Measurements from ENCODE around the gene SLC11A1.

Gene SLC11A1

GRCh38 chr2:218405086-218405745 is 23.1 kb downstream of the SLC11A1 start:
- no peak for DNase-seq (ENCODE audit: low read depth)

- DNase-seq (ENCODE audit: low read depth) = no peak
These were observed 23.7 kb downstream of the SLC11A1 start for GRCh38 chr2:218405746-218406208.

GRCh38 chr2:218406209-218406948 is 24.3 kb downstream of the SLC11A1 start:
- peak; percentile 98 for DNase-seq (ENCODE audit: low read depth)

GRCh38 chr2:218406949-218407618 is 25.0 kb downstream of the SLC11A1 start:
- DNase-seq (ENCODE audit: low read depth) = peak; percentile 62

- no peak for DNase-seq (ENCODE audit: low read depth)
These were observed 25.6 kb downstream of the SLC11A1 start for GRCh38 chr2:218407717-218408116.

- no peak for DNase-seq (ENCODE audit: low read depth)
These were observed 36.2 kb downstream of the SLC11A1 start for GRCh38 chr2:218418321-218418716.

- no peak for DNase-seq (ENCODE audit: low read depth)
These were observed 36.8 kb downstream of the SLC11A1 start, which contains the start of gene VIL1 for GRCh38 chr2:218418717-218419458. Gene VIL1 (plus strand): TSS chr2:218419123. CDS start chr2:218423779, 4,656 bp downstream.

- DNase-seq (ENCODE audit: low read depth) = no peak
These were observed 37.6 kb downstream of the SLC11A1 start for GRCh38 chr2:218419630-218420216.

GRCh38 chr2:218421027-218421426 is 39.0 kb downstream of the SLC11A1 start:
- DNase-seq (ENCODE audit: low read depth) = no peak

- DNase-seq (ENCODE audit: low read depth) = no peak
These were observed 40.5 kb downstream of the SLC11A1 start for GRCh38 chr2:218422403-218423086.

GRCh38 chr2:218423584-218423983 is 41.5 kb downstream of the SLC11A1 start:
- DNase-seq (ENCODE audit: low read depth) = no peak

- DNase-seq (ENCODE audit: low read depth) = no peak
These were observed 43.5 kb downstream of the SLC11A1 start for GRCh38 chr2:218425531-218425930.

- no peak for DNase-seq (ENCODE audit: low read depth)
These were observed 45.7 kb downstream of the SLC11A1 start for GRCh38 chr2:218427741-218428140.

GRCh38 chr2:218428846-218429558 is 46.9 kb downstream of the SLC11A1 start:
- no peak for DNase-seq (ENCODE audit: low read depth)

- no peak for DNase-seq (ENCODE audit: low read depth)
These were observed 48.0 kb downstream of the SLC11A1 start for GRCh38 chr2:218429911-218430692.

- DNase-seq (ENCODE audit: low read depth) = no peak
These were observed 48.6 kb downstream of the SLC11A1 start for GRCh38 chr2:218430721-218431120.

GRCh38 chr2:218431878-218432277 is 49.8 kb downstream of the SLC11A1 start:
- DNase-seq (ENCODE audit: low read depth) = no peak

- no peak for DNase-seq (ENCODE audit: low read depth)
These were observed 50.7 kb downstream of the SLC11A1 start for GRCh38 chr2:218432676-218433365.

- DNase-seq (ENCODE audit: low read depth) = no peak
These were observed 52.4 kb downstream of the SLC11A1 start for GRCh38 chr2:218434456-218434855.

All from EH (cell line).